Aorta (tissue), 5 donors: ENCODE data around the gene GOLGA6L26. TPM values are rescaled to one million over a fixed set of nuclear protein-coding genes. Genes with fewer than 3 reads are reported as not detected.
A peak's percentile ranks its signal among the peaks of the same experiment; 100 is the strongest.
"Not testable (repeated sequence)": the region's sequence is repeated elsewhere in the genome, so short reads cannot be mapped to it uniquely, and the experiment has no call there.

ENCODE experiments used
- ATAC-seq: fragments of 200-7000 bp; cut with Tn5 transposase; one replicate; pipeline ENCODE4 v1.9.1; 2022; ENCODE audit warnings: moderate library complexity; ENCODE audit not compliant: low FRiP score
- DNase-seq, 2 donors: peaks; one replicate each; pipeline ENCODE4 v3.0.0-alpha.2; 2020
- H3K27ac ChIP-seq, 2 donors: one replicate each; pipeline ENCODE4 v1.5.1; 2013; ENCODE audit warnings: low read length in 2 of 2, mild to moderate bottlenecking in 2 of 2, moderate library complexity in 2 of 2, control low read depth in 1 of 2, inconsistent platforms in 1 of 2, low read depth in 1 of 2
- H3K27me3 ChIP-seq, 2 donors: one replicate each; pipeline ENCODE4 v1.6.1; 2013; ENCODE audit warnings: control low read depth in 1 of 2, low read length in 1 of 2, mild to moderate bottlenecking in 1 of 2, moderate library complexity in 1 of 2; ENCODE audit not compliant: insufficient read depth in 2 of 2, control insufficient read depth in 1 of 2
- H3K36me3 ChIP-seq, 2 donors: one replicate each; pipeline ENCODE4 v1.6.1; 2013; ENCODE audit warnings: control low read depth in 1 of 2, low read length in 1 of 2, mild to moderate bottlenecking in 1 of 2; ENCODE audit not compliant: insufficient read depth in 2 of 2, control insufficient read depth in 1 of 2
- H3K4me1 ChIP-seq, 2 donors: one replicate each; pipeline ENCODE4 v1.6.1; 2013; ENCODE audit warnings: low read length in 2 of 2, control low read depth in 1 of 2, mild to moderate bottlenecking in 1 of 2, moderate library complexity in 1 of 2; ENCODE audit not compliant: insufficient read depth in 2 of 2, control insufficient read depth in 1 of 2
- H3K4me3 ChIP-seq, 2 donors: one replicate each; pipeline ENCODE4 v1.5.1; 2013; ENCODE audit warnings: low read length in 2 of 2, control low read depth in 1 of 2, mild to moderate bottlenecking in 1 of 2
- H3K9me3 ChIP-seq: one replicate; pipeline ENCODE4 v1.6.1; 2013; ENCODE audit warnings: mild to moderate bottlenecking, low read length; ENCODE audit not compliant: control insufficient read depth
- WGBS, 2 donors: extraction: QIAGEN DNeasy Blood & Tissue Kit; methylation state at CpG; one replicate each; pipeline ENCODE4 v1.1.7; 2013; 5-methylcytosine and 5-hydroxymethylcytosine counted together
- intact Hi-C, 2 donors: fragments of 100-400 bp; cut with DNase I; formaldehyde crosslinking; loops; one replicate each; pipeline versions ENCODE4 v1.14.2 to v1.15.0; 2022
- polyA plus RNA-seq, 2 donors: library from polyadenylated mRNA; stranded (reverse); fragments of 200-250 nt; gene quantifications; one replicate each; pipeline ENCODE4 v1.2.3, GENCODE V29; 2013
- total RNA-seq, 2 donors: library from RNA; stranded (reverse); fragmentation: NEBNext Ultra II Directional; extraction: Animal tissue kit (Norgen Biotek cat#: 25700); gene quantifications; one replicate each; pipeline ENCODE4 v1.2.1, GENCODE V29; 2021
- donor health status: healthy with polysubstance abuse.
- donor health status: Bipolar disorder and iron deficiency.
- donor health status: DM: no; HTN: no; CAD: no.
- donor health status: DM: no; HTN: no; CAD: no.
- donor health status: DM: yes; HTN: yes; CAD: no.

The GOLGA6L26 gene
- total and polyA plus RNA-seq, 4 donors = not detected

- H3K9me3 ChIP-seq, DNase-seq, ATAC-seq, H3K4me1 ChIP-seq, H3K36me3 ChIP-seq, H3K27me3 ChIP-seq, H3K4me3 ChIP-seq: not testable (repeated sequence)
- 37 to 60% methylated on average over 4 of the region's 4 CpGs for WGBS, 2 donors
- H3K27ac ChIP-seq = peak overlapping the region; percentile 76 to 80
- intact Hi-C loops = loop anchor here in 1 of 2 donors (10.0 kb wide), 1 partner anchor 54 kb away; no protein-coding TSS in a partner anchor
These were observed 37.1 kb upstream of the GOLGA6L26 start for GRCh38 chr15:23371134-23371533.

- Histone ChIP-seq H3K4me1 (peaks cover 0 to 2% of the 10 kb centered on the region in 2 donors), H3K27me3 (no peaks in the 10 kb centered on the region), H3K9me3 (no peaks in the 10 kb centered on the region), H3K27ac (peak overlapping the region in 1 of 2 donors; percentile 76), H3K4me3 (no peak overlapping the region), H3K36me3 (no peaks in the 10 kb centered on the region)
- 4 to 6% methylated on average over 2 of the region's 2 CpGs for WGBS, 2 donors
- intact Hi-C loops = loop anchor here in 1 of 2 donors (10.0 kb wide), 1 partner anchor 54 kb away; no protein-coding TSS in a partner anchor
- DNase-seq (no peak), ATAC-seq (no peak)
These were observed 36.6 kb upstream of the GOLGA6L26 start for GRCh38 chr15:23370578-23370977.

GRCh38 chr15:23364261-23364660 lies 30.3 kb upstream of the GOLGA6L26 start:
- H3K36me3 ChIP-seq, H3K4me1 ChIP-seq, H3K27ac ChIP-seq, H3K9me3 ChIP-seq, ATAC-seq, H3K4me3 ChIP-seq, DNase-seq, intact Hi-C loops, H3K27me3 ChIP-seq: not testable (repeated sequence)
- 49 to 90% methylated on average over 3 to 6 of the region's 9 CpGs for WGBS, 2 donors

GRCh38 chr15:23362622-23363021 lies 28.6 kb upstream of the GOLGA6L26 start:
- H3K4me3 ChIP-seq, ATAC-seq, H3K27ac ChIP-seq: not testable (repeated sequence)

GRCh38 chr15:23354448-23354847 lies 20.5 kb upstream of the GOLGA6L26 start, which contains the start of gene GOLGA8S:
GOLGA8S (plus strand) TSS chr15:23354748; CDS start chr15:23354810, 62 bp downstream.
- H3K4me3 ChIP-seq, H3K36me3 ChIP-seq, H3K4me1 ChIP-seq, intact Hi-C loops, DNase-seq, ATAC-seq, H3K27ac ChIP-seq, H3K9me3 ChIP-seq, H3K27me3 ChIP-seq: not testable (repeated sequence)
- no CpG with 5 or more reads among the region's 8 CpGs for WGBS, 2 donors

More at GRCh38 chr15:23362622-23363021, 28.6 kb upstream of the GOLGA6L26 start:
- WGBS, 2 donors = 100% methylated on average over 2 of the region's 5 CpGs; no CpG with 5 or more reads in 1 of the 2 donors
- intact Hi-C loops, H3K4me1 ChIP-seq, DNase-seq, H3K27me3 ChIP-seq, H3K9me3 ChIP-seq, H3K36me3 ChIP-seq: not testable (repeated sequence)

- H3K27ac ChIP-seq, H3K4me1 ChIP-seq, intact Hi-C loops, H3K36me3 ChIP-seq, H3K4me3 ChIP-seq, ATAC-seq, H3K27me3 ChIP-seq, H3K9me3 ChIP-seq: not testable (repeated sequence)
- peak in 1 of 2 donors; percentile 22 for DNase-seq
- WGBS, 2 donors = 88 to 92% methylated on average over 13 of the region's 13 CpGs
These were observed 22.8 kb downstream of the GOLGA6L26 start for GRCh38 chr15:23311233-23311632.

- H3K36me3 ChIP-seq, H3K27ac ChIP-seq, intact Hi-C loops, H3K4me3 ChIP-seq, H3K9me3 ChIP-seq, ATAC-seq, H3K27me3 ChIP-seq, H3K4me1 ChIP-seq, DNase-seq: not testable (repeated sequence)
- WGBS, 2 donors = 94 to 95% methylated on average over 7 of the region's 7 CpGs
These were observed 28.1 kb downstream of the GOLGA6L26 start for GRCh38 chr15:23305921-23306320.

- intact Hi-C loops, H3K4me3 ChIP-seq, H3K27me3 ChIP-seq, H3K9me3 ChIP-seq, DNase-seq, H3K4me1 ChIP-seq, H3K27ac ChIP-seq, ATAC-seq, H3K36me3 ChIP-seq: not testable (repeated sequence)
- WGBS, 2 donors = 66 to 70% methylated on average over 4 of the region's 4 CpGs
These were observed 29.2 kb downstream of the GOLGA6L26 start for GRCh38 chr15:23304805-23305204.

GRCh38 chr15:23304267-23304666 lies 29.7 kb downstream of the GOLGA6L26 start:
- H3K36me3 ChIP-seq, intact Hi-C loops, H3K27ac ChIP-seq, H3K4me1 ChIP-seq, H3K9me3 ChIP-seq, H3K27me3 ChIP-seq, ATAC-seq: not testable (repeated sequence)
- peak in 1 of 2 donors; percentile 54 for DNase-seq
- WGBS, 2 donors = 8 to 14% methylated on average over 7 of the region's 7 CpGs
- peak overlapping the region in 1 of 2 donors; percentile 43 for H3K4me3 ChIP-seq
